ENCODE data around the gene SLC16A5.
"Not testable (repeated sequence)": the region's sequence is repeated elsewhere in the genome, so short reads cannot be mapped to it uniquely, and the experiment has no call there.

SLC16A5 gene

GRCh38 chr17:75087558-75088453 lies at the start of gene SLC16A5:
SLC16A5 (plus strand) TSS chr17:75087954; CDS start chr17:75093637, 5,683 bp downstream.
- DNase-seq = no peak

DNA sequence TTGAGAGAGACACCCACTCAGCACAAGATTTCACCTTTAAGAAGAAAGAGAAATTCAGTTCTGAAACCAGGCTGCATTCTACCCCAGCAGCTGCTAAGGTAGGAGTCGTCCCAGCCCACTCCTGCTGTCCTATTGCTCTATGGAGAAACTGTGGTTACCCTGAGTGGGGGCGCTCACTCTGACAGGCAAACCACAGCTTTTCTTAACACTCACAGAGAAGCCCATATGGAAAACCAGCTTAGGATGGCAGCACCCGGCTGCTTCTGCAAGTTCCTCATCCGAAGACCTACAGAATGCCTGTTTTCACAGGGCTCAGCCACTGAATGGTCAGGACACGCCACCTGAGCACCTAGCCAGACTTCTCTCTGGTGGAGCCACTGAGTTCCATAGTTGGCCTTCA lies 48.5 kb upstream of the SLC16A5 start:
- DNase-seq = no peak

- DNase-seq = no peak
These were observed 46.0 kb upstream of the SLC16A5 start for GRCh38 chr17:75041656-75042280.

GRCh38 chr17:75043789-75044188 lies 44.0 kb upstream of the SLC16A5 start:
- not testable (repeated sequence) for DNase-seq

GRCh38 chr17:75044716-75045115 lies 43.0 kb upstream of the SLC16A5 start:
- no peak for DNase-seq

DNA sequence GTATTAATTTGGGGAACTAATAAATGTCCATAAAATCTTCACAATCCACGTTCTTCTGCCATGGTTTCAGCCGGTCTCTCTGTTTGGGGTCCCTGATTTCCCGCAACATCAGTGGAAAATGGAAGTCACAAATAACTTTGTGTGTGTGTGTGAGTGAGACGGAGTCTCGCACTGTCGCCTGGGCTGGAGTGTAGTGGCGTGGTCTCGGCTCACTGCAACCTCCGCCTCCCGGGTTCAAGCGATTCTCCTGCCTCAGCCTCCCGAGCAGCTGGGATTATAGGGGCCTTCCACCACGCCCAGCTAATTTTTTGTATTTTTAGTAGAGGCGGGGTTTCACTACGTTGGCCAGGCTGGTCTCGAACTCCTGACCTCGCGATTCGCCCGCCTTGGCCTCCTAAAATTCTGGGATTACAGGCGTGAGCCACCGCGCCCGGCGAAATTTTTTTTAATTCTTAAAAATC lies 41.8 kb upstream of the SLC16A5 start:
- DNase-seq = not testable (repeated sequence)

- DNase-seq = peak; percentile 86
These were observed 41.1 kb upstream of the SLC16A5 start, which contains the start of the genes ATP5PD and KCTD2 for GRCh38 chr17:75046407-75047289. ATP5PD (minus strand) TSS chr17:75046969; CDS start chr17:75042650, 4,319 bp downstream. KCTD2 (plus strand) TSS chr17:75047225; CDS start chr17:75047251, 26 bp downstream.

- no peak for DNase-seq
These were observed 40.2 kb upstream of the SLC16A5 start for GRCh38 chr17:75047398-75048098.

- no peak for DNase-seq
These were observed 39.4 kb upstream of the SLC16A5 start for GRCh38 chr17:75048249-75048878.

DNA sequence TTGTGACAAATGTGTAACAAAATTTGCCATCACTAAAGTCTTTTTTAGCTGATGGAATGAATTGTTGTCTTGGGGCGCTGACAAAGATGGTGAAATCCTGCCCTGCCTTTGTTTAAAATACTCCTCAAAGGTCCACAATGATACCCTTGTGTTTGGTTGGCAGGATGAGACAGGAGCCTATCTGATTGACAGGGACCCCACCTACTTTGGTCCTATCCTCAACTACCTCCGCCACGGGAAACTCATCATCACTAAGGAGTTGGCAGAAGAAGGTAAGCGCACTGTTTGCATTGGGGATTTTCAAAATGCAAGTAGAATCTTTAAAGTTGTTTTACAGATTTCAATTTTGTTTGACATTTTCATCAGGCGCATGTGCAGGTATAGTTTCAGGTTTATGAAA lies 38.7 kb upstream of the SLC16A5 start:
- no peak for DNase-seq

- DNase-seq = no peak
These were observed 38.0 kb upstream of the SLC16A5 start for GRCh38 chr17:75049706-75050105.

DNA sequence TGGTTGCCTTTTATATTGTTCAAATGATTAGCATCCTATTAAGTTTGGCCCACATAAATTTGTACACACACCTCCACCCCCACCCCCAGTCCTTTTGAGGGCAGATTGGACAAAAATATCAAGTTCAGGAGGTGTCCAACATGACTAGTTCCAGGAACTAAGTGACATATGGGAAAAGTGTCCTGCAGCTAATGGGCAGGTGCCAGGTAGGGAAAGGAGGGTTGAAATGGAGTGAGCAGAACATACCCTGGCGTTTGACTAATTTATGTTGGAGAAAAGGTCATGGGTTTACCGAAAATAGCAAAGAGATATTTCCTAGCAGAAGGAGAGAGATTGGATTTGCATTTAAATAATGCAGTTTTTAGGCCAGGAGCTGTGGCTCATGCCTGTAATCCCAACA lies 35.8 kb upstream of the SLC16A5 start:
- DNase-seq = no peak

GRCh38 chr17:75059369-75060345 lies 28.1 kb upstream of the SLC16A5 start:
- peak; percentile 64 for DNase-seq

DNA sequence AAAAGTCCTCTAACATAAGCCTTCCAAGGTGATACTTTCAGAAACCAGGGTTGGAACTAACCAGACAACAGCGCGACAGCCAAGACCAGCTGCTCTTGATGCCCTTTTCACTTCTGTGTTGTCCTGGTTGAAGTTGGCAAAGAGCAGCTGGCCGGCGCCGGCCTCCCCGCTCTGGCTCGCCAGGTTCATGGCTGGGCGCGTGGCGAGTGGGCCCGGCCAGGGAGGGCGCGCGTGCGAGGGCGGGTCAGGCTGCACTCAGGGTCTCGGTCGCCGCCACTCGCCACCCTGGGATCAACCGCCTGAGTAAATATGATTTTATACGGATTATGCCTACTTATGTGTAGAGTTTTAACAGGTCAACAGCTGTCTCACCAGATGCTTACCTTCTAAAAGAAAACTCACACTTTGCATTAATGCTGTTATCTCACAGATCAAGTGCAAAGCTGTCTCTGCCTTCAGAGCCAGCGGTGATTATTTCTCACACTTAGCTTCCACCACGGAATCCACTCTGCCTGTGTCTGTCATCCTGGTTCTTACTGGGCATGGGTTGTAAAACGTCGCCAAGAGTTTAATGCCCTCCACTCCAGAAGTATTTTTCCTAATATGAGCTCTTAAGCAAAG lies 27.2 kb upstream of the SLC16A5 start:
- DNase-seq = no peak

DNA sequence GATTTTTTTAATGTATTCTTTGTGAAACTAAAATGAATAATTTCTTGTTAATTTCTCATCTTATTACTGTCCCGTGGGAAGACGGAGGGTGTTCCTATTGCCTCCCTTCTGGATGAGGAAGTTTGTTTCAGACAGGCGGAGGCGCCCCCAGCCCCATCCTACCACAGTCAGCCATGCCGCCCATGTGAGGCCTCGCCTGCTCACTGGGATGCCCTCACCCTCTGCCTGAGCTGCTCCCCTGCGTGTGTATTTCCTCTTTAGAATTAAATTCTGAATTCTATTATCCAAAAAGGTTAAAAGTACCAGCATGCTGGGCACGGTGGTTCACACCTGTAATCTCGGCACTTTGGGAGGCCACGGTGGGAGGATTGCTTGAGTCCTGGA lies 26.7 kb upstream of the SLC16A5 start:
- no peak for DNase-seq

DNA sequence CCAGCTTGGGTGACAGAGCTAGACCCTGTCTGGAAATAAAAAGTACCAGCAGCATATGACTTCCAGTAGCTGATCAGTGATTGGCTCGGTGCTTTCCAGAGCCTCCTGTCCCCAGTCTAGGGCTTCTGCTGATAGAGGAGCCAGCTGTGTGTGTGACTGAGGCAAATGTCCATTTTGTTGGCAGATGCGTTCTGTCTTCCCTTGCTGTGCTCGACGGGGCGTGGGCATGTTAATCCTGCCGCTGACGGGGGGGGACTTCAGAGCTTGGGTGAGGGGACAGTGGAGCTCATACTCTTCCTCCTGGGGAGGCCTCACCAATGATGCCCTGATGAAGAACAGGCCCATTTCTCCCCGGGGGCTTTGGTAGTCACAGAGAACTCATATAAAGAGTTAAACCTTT lies 26.1 kb upstream of the SLC16A5 start:
- no peak for DNase-seq

DNA sequence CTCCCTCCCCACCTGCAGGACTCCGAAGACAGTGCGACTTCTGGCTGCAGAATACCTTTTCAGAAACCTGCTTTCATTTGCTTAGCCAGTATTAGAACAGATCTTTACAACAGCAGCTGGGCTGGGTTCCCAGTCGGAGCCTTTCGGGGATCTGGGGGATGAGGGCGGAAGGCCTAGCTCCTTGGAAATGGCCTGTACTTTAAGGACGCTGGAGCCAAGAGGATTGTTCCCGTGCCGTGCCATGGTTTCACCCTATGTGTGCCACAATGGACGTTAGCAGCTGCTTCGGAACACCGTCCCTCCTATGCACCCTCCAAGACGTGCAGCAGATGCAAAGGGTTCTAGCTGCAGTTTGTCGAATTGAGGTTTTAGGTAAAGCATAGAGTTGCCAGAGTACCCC lies 24.6 kb upstream of the SLC16A5 start:
- DNase-seq = no peak

DNA sequence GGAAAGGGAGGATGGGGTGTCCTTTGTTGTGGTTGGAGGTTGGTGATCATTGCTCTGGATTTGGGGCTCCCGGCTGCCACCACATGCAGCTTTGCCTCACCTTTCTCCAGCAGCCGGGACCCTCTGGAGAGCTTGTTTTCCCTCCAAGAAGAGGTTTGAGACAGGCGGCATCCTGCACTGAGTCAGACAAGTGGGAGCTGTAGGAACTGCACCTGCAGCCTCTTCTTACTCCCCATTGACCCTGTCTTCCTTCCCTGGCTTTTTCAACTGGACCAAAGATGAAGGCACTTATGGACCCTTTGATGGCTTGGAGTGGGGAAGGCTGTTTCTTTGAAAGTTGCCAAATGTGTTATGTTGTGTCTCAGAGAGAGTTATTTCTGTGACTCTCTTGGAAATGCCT lies 24.1 kb upstream of the SLC16A5 start:
- no peak for DNase-seq

DNA sequence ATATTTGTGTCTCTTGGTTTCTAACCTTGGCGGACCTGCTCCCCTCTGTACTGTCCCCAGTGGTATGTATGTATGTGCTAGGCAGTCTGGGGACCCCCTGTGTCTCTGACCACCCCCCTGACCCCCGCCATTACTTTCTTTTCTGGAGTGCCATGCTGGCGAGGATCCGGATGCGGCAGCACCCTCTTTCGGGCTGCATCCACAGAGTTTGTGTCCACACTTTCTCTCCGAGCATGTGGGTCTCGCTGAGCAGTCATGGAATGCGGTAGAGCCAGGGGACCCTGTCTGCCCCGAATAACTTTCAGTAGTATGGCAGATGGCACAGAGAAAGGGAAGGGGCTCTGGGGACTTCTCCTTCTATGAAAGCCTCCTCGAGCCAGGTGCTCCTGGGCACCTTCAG lies 23.7 kb upstream of the SLC16A5 start:
- DNase-seq = no peak

DNA sequence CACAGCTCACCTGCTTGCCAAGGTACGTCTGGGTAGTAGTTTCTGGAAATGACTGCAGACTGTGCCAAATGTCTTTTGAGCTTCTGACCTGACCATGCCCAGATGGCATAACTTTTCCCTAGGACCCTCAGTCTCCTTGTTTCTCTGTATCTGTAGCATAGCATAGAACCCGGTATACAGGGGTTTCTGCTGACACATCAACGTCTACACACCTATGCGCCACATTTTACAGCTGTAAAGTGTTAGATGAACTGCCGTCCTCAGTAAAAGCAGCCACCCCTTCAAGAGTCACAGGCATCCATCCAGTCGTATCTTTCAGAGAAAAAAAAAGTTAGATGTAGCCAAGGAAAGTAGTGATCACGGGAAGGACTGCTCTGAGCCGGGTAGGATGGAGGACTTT lies 23.3 kb upstream of the SLC16A5 start:
- no peak for DNase-seq
